ENCODE data around the gene ZNF619.

The ZNF619 gene

DNA sequence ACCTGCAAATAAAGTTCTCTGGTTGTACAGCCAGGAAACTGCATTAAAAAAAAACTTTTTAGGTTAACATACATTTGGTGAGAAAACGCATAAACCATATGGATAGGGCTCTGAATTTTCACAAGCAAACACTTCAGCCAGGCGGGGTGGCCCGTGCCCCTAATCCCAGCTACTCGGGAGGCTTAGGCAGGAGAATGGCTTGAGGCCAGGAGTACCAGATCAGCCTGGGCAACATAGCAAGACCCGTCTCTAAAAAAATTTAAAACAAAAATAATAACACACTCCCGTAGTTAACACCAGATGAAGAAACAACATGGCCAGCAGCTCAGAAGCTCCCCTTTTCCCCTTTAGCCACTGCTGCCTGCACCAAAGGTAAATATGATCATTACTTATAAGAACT is 23.0 kb upstream of the ZNF619 start:
- peak overlapping the region; percentile 69 for H3K4me3 ChIP-seq (ENCODE audit: insufficient read depth, low read length, poor library complexity, severe bottlenecking)
- no peak overlapping the region for H3K27ac ChIP-seq (ENCODE audit: low read depth, low read length)
- H2AFZ ChIP-seq (ENCODE audit: low read depth, low read length, severe bottlenecking), result no peak overlapping the region

DNA sequence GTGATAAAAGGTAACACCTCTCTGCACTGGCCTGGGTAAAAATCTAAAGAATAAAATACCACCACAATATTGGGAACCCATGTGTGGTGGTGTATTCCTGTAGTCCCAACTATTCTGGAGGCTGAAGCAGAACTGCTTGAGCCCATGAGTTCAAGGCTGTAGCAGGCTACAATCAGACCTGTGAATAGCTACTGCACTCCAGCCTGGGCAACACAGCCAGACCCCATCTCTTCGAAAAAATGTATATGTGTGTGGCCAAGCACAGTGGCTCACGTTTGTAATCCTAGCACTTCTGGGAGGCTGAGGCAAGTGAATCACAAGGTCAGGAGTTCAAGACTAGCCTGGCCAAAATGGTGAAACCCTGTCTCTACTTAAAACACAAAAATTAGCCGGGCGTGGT is 21.6 kb upstream of the ZNF619 start:
- Histone ChIP-seq H3K4me3 (ENCODE audit: insufficient read depth, low read length, poor library complexity, severe bottlenecking) (no peak overlapping the region), H3K79me2 (ENCODE audit: insufficient read depth, low read length) (peaks cover 30% of the 10 kb centered on the region), H3K36me3 (ENCODE audit: low read length) (peaks cover 22% of the 10 kb centered on the region), H3K9ac (ENCODE audit: low read length) (no peak overlapping the region), H3K9me3 (ENCODE audit: insufficient read depth, low read length) (no peaks in the 10 kb centered on the region), H3K9me2 (replicated peaks; ENCODE audit: insufficient read depth, low read length) (no peaks in the 10 kb centered on the region), H4K20me1 (ENCODE audit: low read depth, low read length) (peaks cover 21% of the 10 kb centered on the region), H3K4me2 (ENCODE audit: low read depth, low read length, poor library complexity, severe bottlenecking) (no peak overlapping the region), H3K27ac (ENCODE audit: low read depth, low read length) (no peak overlapping the region), H2AFZ (ENCODE audit: low read depth, low read length, severe bottlenecking) (no peak overlapping the region), H3K27me3 (ENCODE audit: low read length) (no peaks in the 10 kb centered on the region), H3F3A (ENCODE audit: insufficient read depth) (peaks cover 11% of the 10 kb centered on the region; the same call in 1 of the 2 replicates)
- TF ChIP-seq, protein P1, sequence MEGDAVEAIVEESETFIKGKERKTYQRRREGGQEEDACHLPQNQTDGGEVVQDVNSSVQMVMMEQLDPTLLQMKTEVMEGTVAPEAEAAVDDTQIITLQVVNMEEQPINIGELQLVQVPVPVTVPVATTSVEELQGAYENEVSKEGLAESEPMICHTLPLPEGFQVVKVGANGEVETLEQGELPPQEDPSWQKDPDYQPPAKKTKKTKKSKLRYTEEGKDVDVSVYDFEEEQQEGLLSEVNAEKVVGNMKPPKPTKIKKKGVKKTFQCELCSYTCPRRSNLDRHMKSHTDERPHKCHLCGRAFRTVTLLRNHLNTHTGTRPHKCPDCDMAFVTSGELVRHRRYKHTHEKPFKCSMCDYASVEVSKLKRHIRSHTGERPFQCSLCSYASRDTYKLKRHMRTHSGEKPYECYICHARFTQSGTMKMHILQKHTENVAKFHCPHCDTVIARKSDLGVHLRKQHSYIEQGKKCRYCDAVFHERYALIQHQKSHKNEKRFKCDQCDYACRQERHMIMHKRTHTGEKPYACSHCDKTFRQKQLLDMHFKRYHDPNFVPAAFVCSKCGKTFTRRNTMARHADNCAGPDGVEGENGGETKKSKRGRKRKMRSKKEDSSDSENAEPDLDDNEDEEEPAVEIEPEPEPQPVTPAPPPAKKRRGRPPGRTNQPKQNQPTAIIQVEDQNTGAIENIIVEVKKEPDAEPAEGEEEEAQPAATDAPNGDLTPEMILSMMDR (IDR thresholded peaks at IDR 0.05; ENCODE audit: insufficient read depth, low read length, poor library complexity, severe bottlenecking), result no peak
- no peak for TF ChIP-seq EZH2phosphoT487 (conservative IDR thresholded peaks at IDR 0.05; ENCODE audit: low read length)

More for the DNA sequence above, 23.0 kb upstream of the ZNF619 start:
- TF ChIP-seq, protein P1 (IDR thresholded peaks at IDR 0.05; ENCODE audit: insufficient read depth, low read length, poor library complexity, severe bottlenecking), result no peak
- no peak for TF ChIP-seq EZH2phosphoT487 (conservative IDR thresholded peaks at IDR 0.05; ENCODE audit: low read length)
- Histone ChIP-seq H3K9ac (ENCODE audit: low read length) (peak overlapping the region; percentile 64), H3F3A (ENCODE audit: insufficient read depth) (peaks cover 6% of the 10 kb centered on the region; the same call in 1 of the 2 replicates), H3K9me3 (ENCODE audit: insufficient read depth, low read length) (no peaks in the 10 kb centered on the region), H3K4me2 (ENCODE audit: low read depth, low read length, poor library complexity, severe bottlenecking) (peak overlapping the region; percentile 75), H3K27me3 (ENCODE audit: low read length) (no peaks in the 10 kb centered on the region), H4K20me1 (ENCODE audit: low read depth, low read length) (peaks cover 11% of the 10 kb centered on the region), H3K36me3 (ENCODE audit: low read length) (peaks cover 11% of the 10 kb centered on the region), H3K9me2 (replicated peaks; ENCODE audit: insufficient read depth, low read length) (no peaks in the 10 kb centered on the region), H3K79me2 (ENCODE audit: insufficient read depth, low read length) (peaks cover 18% of the 10 kb centered on the region)

DNA sequence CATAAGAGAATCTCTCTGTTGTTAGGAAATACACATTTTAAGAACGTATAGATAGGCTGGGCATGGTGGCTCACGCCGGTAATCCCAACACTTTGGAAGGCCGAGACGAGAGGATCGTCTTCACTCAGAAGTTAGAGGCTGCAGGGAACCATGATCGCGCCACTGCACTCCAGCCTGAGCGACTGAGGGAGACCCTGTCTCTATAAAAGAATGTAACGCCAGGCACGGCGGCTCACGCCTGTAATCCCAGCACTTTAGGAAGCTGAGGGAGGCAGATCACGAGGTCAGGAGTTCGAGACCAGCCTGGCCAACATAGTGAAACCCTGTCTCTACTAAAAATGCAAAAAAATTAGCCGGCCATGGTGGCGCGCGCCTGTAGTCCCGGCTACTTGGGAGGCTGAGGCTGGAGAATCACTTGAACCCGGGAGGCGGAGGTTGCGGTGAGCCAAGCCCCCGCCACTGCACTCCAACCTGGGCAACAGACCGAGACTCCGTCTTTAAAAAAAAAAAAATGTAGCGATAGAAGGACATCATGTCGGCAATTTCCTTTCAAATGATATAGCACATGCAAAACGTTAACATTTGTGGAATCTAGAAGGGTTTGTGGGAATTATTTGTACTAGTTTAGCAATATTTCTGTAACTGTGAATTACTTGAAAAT is 20.5 kb upstream of the ZNF619 start:
- H3K79me2 ChIP-seq (ENCODE audit: insufficient read depth, low read length), result peaks cover 32% of the 10 kb centered on the region
- peak overlapping the region; percentile 83 for H3K4me2 ChIP-seq (ENCODE audit: low read depth, low read length, poor library complexity, severe bottlenecking)
- H3K27ac ChIP-seq (ENCODE audit: low read depth, low read length), result peak overlapping the region; percentile 54
- H3K36me3 ChIP-seq (ENCODE audit: low read length), result peaks cover 28% of the 10 kb centered on the region
- H2AFZ ChIP-seq (ENCODE audit: low read depth, low read length, severe bottlenecking), result peak overlapping the region; percentile 86
- peak overlapping the region; percentile 73 for H3K4me3 ChIP-seq (ENCODE audit: insufficient read depth, low read length, poor library complexity, severe bottlenecking)
- H3K27me3 ChIP-seq (ENCODE audit: low read length), result no peaks in the 10 kb centered on the region
- H3K9me2 ChIP-seq (replicated peaks; ENCODE audit: insufficient read depth, low read length), result no peaks in the 10 kb centered on the region
- no peaks in the 10 kb centered on the region for H3K9me3 ChIP-seq (ENCODE audit: insufficient read depth, low read length)
- H3F3A ChIP-seq (ENCODE audit: insufficient read depth), result peaks cover 13% of the 10 kb centered on the region; the same call in 1 of the 2 replicates
- H4K20me1 ChIP-seq (ENCODE audit: low read depth, low read length), result peaks cover 23% of the 10 kb centered on the region
- TF ChIP-seq, protein P1 (IDR thresholded peaks at IDR 0.05; ENCODE audit: insufficient read depth, low read length, poor library complexity, severe bottlenecking), result no peak
- no peak for TF ChIP-seq EZH2phosphoT487 (conservative IDR thresholded peaks at IDR 0.05; ENCODE audit: low read length)
- peak overlapping the region; percentile 89 for H3K9ac ChIP-seq (ENCODE audit: low read length)

Measured in SU-DHL-6 (cell line).